GM12801 (cell line): ENCODE measurements around the gene PTPRG.

ENCODE experiments used
- CTCF ChIP-seq: IDR thresholded peaks from one replicate; pipeline ENCODE4 v1.5.1; 2011; ENCODE audit warnings: control low read depth; ENCODE audit not compliant: insufficient read length; ENCODE audit errors: extremely low read depth

Gene PTPRG

GRCh38 chr3:62153231-62153630, 591.9 kb downstream of the PTPRG start:
- no peak for TF ChIP-seq CTCF

DNA sequence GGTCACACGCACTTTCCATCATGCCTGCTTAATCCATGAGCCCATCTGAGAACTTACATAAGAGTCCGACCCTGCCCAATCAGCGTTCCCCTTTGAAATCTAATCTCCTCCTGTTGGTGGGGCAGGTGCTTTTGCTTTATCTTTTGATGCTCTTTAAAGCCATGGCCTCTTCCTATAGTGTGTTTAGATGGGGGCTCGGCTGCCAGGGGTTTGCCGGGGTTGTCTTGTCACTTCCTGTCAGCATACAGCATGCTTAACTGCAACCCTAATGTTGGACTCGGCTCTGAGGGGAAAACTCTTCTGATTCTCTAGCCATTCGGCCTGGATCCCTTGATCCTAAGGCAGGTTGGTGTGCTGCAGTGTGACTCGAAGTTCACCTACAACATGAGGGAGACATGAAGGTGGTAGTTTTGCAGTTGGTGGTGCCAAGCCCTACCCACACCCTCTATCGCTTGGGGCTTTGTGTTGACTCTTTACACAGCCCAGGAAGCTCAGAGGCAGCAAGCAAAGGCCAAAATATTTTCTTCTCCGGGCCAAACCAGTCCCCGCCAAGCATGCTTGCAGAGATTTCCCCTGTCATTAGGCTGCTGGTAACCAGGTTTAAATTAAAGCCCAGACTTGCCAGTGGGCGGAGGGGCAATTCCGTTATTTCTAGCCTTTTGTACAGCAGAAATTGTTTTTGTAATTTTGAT, 593.2 kb downstream of the PTPRG start:
- TF ChIP-seq CTCF = no peak

DNA sequence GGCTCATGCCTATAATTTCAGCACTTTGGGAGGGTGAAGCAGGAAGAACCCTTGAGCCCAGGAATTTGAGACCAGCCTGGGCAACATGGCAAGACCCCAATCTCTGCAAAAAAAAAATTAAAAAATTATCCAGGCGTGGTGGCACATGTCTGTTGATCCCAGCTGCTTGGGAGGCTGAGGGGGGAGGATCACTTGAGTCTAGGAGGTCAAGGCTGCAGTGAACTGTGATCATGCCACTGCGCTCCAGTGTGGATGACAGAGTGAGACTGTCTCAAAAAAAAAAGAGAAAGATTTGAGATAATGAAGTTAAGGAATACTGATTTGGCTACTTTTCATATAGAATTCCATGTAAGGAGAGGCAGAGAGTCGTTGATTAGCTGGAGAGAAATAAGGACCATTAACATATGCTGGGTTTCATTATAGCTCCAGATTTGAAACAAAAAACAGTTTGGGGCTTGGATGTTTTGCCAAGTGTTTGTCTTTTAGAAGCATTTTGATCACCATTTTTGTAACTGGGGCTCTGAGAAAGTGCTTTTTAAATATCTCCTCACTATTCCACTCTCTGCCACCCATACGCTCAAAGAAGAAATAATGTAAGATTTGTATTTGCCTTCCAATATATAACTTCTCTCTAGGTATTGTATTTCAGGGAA, 597.8 kb downstream of the PTPRG start:
- no peak for TF ChIP-seq CTCF

- no peak for TF ChIP-seq CTCF
Observed at GRCh38 chr3:62159709-62160092, 598.3 kb downstream of the PTPRG start.

- no peak for TF ChIP-seq CTCF
Observed at GRCh38 chr3:62161371-62161770, 600.0 kb downstream of the PTPRG start.

DNA sequence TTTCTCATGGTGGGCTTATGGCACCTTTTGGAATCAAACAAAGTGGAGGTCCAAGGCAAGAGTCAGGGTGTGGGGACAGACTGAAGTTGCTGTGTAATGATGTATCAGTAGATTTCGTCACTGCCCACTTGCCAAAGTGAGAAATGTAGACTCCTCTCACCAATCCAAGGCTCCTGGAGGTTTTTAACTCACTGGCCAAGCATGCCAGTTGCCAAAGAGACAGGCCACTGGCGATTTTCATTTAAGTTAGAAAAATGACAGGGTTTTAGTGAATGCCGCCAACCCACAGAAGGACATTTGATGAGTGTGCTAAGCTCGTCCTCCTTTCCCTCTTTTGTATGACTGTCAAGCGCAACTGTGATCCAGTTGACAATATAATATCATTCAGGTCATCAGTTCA, 602.8 kb downstream of the PTPRG start:
- TF ChIP-seq CTCF = no peak

DNA sequence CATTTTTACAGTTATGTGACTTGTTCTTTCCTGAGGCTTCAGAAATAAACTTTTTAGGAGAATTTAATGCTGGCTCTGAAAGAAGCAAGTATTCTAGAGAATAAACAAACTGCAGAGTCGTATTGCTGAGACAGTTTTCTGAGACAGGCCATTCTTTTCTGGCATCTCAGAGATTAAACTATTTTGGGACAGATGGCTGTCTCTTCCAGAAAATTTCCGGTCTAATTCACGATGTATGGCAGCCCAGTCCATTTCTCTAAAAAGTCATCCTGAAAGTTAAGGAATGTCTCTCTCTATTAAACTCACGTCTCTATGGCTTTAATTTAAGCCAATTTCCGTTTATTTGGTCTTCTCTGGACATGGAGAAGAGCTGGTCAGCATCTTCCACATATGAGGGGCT, 603.4 kb downstream of the PTPRG start:
- TF ChIP-seq CTCF = no peak
